Bronchial epithelial cell (primary cell): ENCODE measurements around the gene GPR12. TPM values are rescaled to one million over a fixed set of nuclear protein-coding genes. Genes with fewer than 3 reads are reported as not detected.

Experiments
- DNase-seq: peaks from one replicate; pipeline ENCODE4 v3.0.0-alpha.2; 2010; ENCODE audit warnings: low read depth
- FAIRE-seq: peaks from 2 replicates; lab custom pipeline; 2011; peaks lifted over from hg19 to GRCh38; lab: Jason Lieb, UNC
- H3K27me3 ChIP-seq: 2 replicates; pipeline ENCODE4 v1.5.1; 2011; ENCODE audit warnings: low read length; ENCODE audit not compliant: control insufficient read depth, insufficient read depth
- H3K36me3 ChIP-seq: 2 replicates; pipeline ENCODE4 v1.5.1; 2011; ENCODE audit warnings: low read length; ENCODE audit not compliant: control insufficient read depth, insufficient read depth
- H3K4me3 ChIP-seq: 2 replicates; pipeline ENCODE4 v1.5.1; 2011; ENCODE audit warnings: mild to moderate bottlenecking, low read depth, low read length, control low read depth
- CTCF ChIP-seq: IDR thresholded peaks from 2 replicates; pipeline ENCODE4 v1.5.1; 2011; ENCODE audit warnings: mild to moderate bottlenecking, moderate library complexity, low read length, control low read depth, inconsistent platforms; ENCODE audit not compliant: insufficient read depth, severe bottlenecking
- total RNA-seq: library from RNA; depleted of rRNA; stranded (reverse); fragments of >200 nt; gene quantifications from 2 replicates; pipeline ENCODE4 v1.2.1, GENCODE V29; 2014

The GPR12 gene
- total RNA-seq, 1 donor from 2014 or later = not detected

GRCh38 chr13:26707122-26708006, 53.2 kb downstream of the GPR12 start:
- peak; percentile 80 for TF ChIP-seq CTCF
- Histone ChIP-seq H3K27me3 (peaks cover 2% of the 10 kb centered on the region), H3K4me3 (no peak overlapping the region), H3K36me3 (no peaks in the 10 kb centered on the region)
- FAIRE-seq (peak; percentile 93), DNase-seq (peak; percentile 49)

GRCh38 chr13:26706381-26706780, 54.2 kb downstream of the GPR12 start:
- no peak for FAIRE-seq
- no peak for TF ChIP-seq CTCF

GRCh38 chr13:26705536-26705935, 55.0 kb downstream of the GPR12 start:
- Histone ChIP-seq H3K27me3 (peaks cover 2% of the 10 kb centered on the region), H3K4me3 (no peak overlapping the region), H3K36me3 (no peaks in the 10 kb centered on the region)
- DNase-seq (no peak), FAIRE-seq (no peak)
- no peak for TF ChIP-seq CTCF

More at GRCh38 chr13:26706381-26706780, 54.2 kb downstream of the GPR12 start:
- H3K27me3 ChIP-seq = peaks cover 2% of the 10 kb centered on the region
- no peaks in the 10 kb centered on the region for H3K36me3 ChIP-seq
- DNase-seq = no peak
- H3K4me3 ChIP-seq = no peak overlapping the region

Other genes starting within 250 kb of the GPR12 start
- gene WASF3, start 203.1 kb downstream of the GPR12 start, total RNA-seq = 4.5 and 5.5 TPM in 2 replicates